Activated CD4-positive, alpha-beta T cell treated with anti-CD3 and anti-CD28 coated beads, Interleukin-2, amount 50 U/mL, for 48 hours (primary cell): ENCODE results near the gene DGCR8.

Experiments used
- DNase-seq, 2 experiments: peaks; one replicate each; pipeline ENCODE4 v3.0.0-alpha.2; 2020

Gene DGCR8

GRCh38 chr22:20127318-20127868 lies 47.4 kb downstream of the DGCR8 start:
- DNase-seq: no peak

- DNase-seq: no peak
Observed at GRCh38 chr22:20127869-20128618, 48.0 kb downstream of the DGCR8 start.

- no peak for DNase-seq
Observed at GRCh38 chr22:20128619-20128901, 48.5 kb downstream of the DGCR8 start.

GRCh38 chr22:20128902-20129746 lies 49.1 kb downstream of the DGCR8 start:
- DNase-seq: peak; percentile 63 to 68

GRCh38 chr22:20129747-20130014 lies 49.6 kb downstream of the DGCR8 start:
- no peak for DNase-seq

- no peak for DNase-seq
Observed at GRCh38 chr22:20130319-20130718, 50.3 kb downstream of the DGCR8 start.

- DNase-seq: peak; percentile 80 to 81
Observed at GRCh38 chr22:20130731-20131596, 50.9 kb downstream of the DGCR8 start.

- peak; percentile 46 for DNase-seq
Observed at GRCh38 chr22:20131597-20131858, 51.5 kb downstream of the DGCR8 start, which contains the start of gene ZDHHC8. ZDHHC8 (plus strand) TSS chr22:20131804; CDS start chr22:20131948, 144 bp downstream.

GRCh38 chr22:20131859-20132685 lies 52.0 kb downstream of the DGCR8 start:
- no peak for DNase-seq

- no peak for DNase-seq
Observed at GRCh38 chr22:20132686-20133246, 52.7 kb downstream of the DGCR8 start.

- no peak for DNase-seq
Observed at GRCh38 chr22:20133930-20134549, 54.0 kb downstream of the DGCR8 start.

- DNase-seq: no peak
Observed at GRCh38 chr22:20135265-20135664, 55.2 kb downstream of the DGCR8 start.

- DNase-seq: no peak
Observed at GRCh38 chr22:20135806-20136602, 56.0 kb downstream of the DGCR8 start.

GRCh38 chr22:20136603-20136873 lies 56.5 kb downstream of the DGCR8 start:
- no peak for DNase-seq

- DNase-seq: no peak
Observed at GRCh38 chr22:20137113-20137512, 57.1 kb downstream of the DGCR8 start.

GRCh38 chr22:20137671-20138416 lies 57.8 kb downstream of the DGCR8 start:
- DNase-seq: no peak

GRCh38 chr22:20138417-20138738 lies 58.3 kb downstream of the DGCR8 start:
- no peak for DNase-seq

- no peak for DNase-seq
Observed at GRCh38 chr22:20138868-20139267, 58.8 kb downstream of the DGCR8 start.

- DNase-seq: no peak
Observed at GRCh38 chr22:20139391-20140106, 59.5 kb downstream of the DGCR8 start.

- DNase-seq: no peak
Observed at GRCh38 chr22:20140107-20140445, 60.0 kb downstream of the DGCR8 start.
